Esophagus muscularis mucosa (tissue), 4 donors: ENCODE measurements around the gene GRM5. TPM values are rescaled to one million over a fixed set of nuclear protein-coding genes. Genes with fewer than 3 reads are reported as not detected.
"Not testable (repeated sequence)": the region's sequence is repeated elsewhere in the genome, so short reads cannot be mapped to it uniquely, and the experiment has no call there.

ENCODE experiments used
- DNase-seq: peaks from one replicate; pipeline ENCODE4 v3.0.0-alpha.2; 2017; ENCODE audit errors: extremely low spot score
- H3K27ac ChIP-seq, 4 donors: fragments of 200-600 bp; sonication (generic); replicated peaks in 1 of 4; 1 replicate in 3 of 4; 2 replicates in 1 of 4; pipeline ENCODE4 v1.5.1; 2016 to 2019; ENCODE audit warnings: mild to moderate bottlenecking in 1 of 4
- H3K27me3 ChIP-seq, 4 donors: fragments of 200-600 bp; sonication (generic); one replicate each; pipeline versions ENCODE4 v1.5.1 to v1.6.0; 2016 to 2019
- H3K36me3 ChIP-seq, 4 donors: fragments of 200-600 bp; sonication (generic); one replicate each; pipeline ENCODE4 v1.5.1; 2016 to 2019
- H3K4me1 ChIP-seq, 4 donors: fragments of 200-600 bp; sonication (generic); one replicate each; pipeline ENCODE4 v1.5.1; 2016 to 2019
- H3K4me3 ChIP-seq, 4 donors: fragments of 200-600 bp; sonication (generic); 1 replicate in 2 of 4; 2 replicates in 2 of 4; pipeline ENCODE4 v1.5.1; 2016 to 2019; ENCODE audit warnings: mild to moderate bottlenecking in 4 of 4, moderate library complexity in 1 of 4
- H3K9me3 ChIP-seq, 4 donors: fragments of 200-600 bp; sonication (generic); 1 replicate in 3 of 4; 2 replicates in 1 of 4; pipeline ENCODE4 v1.5.1; 2016 to 2019
- EP300 ChIP-seq: sonication (generic); formaldehyde crosslinking; IDR thresholded peaks from one replicate; pipeline ENCODE4 v1.6.1; 2017; ENCODE audit warnings: antibody characterized with exemption
- POLR2A ChIP-seq: fragments of 450-650 bp; IDR thresholded peaks from one replicate; pipeline ENCODE4 v1.6.1; 2017; ENCODE audit warnings: antibody characterized with exemption, moderate library complexity, mild to moderate bottlenecking, low read depth
- POLR2AphosphoS5 ChIP-seq, 2 donors: sonication (generic); formaldehyde crosslinking; IDR thresholded peaks; one replicate each; pipeline ENCODE4 v1.6.1; 2017; ENCODE audit warnings: antibody characterized with exemption in 2 of 2
- WGBS: methylation state at CpG from one replicate; pipeline ENCODE4 v1.1.5; 2018; 5-methylcytosine and 5-hydroxymethylcytosine counted together
- intact Hi-C: fragments of 100-400 bp; cut with DNase I; formaldehyde crosslinking; loops from one replicate; pipeline ENCODE4 v1.15.1; 2023
- total RNA-seq, 4 donors: library from RNA; depleted of rRNA; stranded (reverse); fragments of >200 nt; gene quantifications; one replicate each; pipeline versions ENCODE4 v1.1.0 to v1.2.1, GENCODE V29; 2016
- TF ChIP-seq, protein P1 (sequence below), 3 experiments: fragments of 200-600 bp in 2 of 3; fragments of 450-650 bp in 1 of 3; sonication (generic) in 2 of 3; IDR thresholded peaks; one replicate each; pipeline ENCODE4 v1.5.1; 2017 to 2019; ENCODE audit warnings: antibody characterized with exemption in 3 of 3, mild to moderate bottlenecking in 2 of 3, moderate library complexity in 1 of 3

The GRM5 gene
- total RNA-seq, 4 donors from 2014 or later, result not detected

DNA sequence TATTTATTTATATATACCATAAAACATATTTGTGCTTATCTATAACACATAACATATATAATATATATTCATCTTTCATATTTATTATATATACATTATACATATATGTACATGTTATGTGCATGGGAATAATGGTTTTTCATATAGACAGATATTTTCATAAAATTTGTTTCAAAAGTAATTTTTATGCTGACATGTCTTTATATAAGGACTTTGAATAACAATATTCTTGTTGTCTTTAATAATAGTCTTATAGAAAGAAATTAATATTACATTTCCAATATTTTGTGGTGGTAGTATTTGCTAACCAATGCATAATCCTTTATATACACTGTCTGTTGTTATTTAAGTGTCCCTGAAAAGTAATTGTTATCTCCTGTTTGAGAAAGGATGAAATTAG lies 49.6 kb downstream of the GRM5 start:
- intact Hi-C loops, result no loop called here
- no peaks in the 10 kb centered on the region for H3K9me3 ChIP-seq
- TF ChIP-seq POLR2AphosphoS5 (IDR thresholded peaks at IDR 0.05) (no peak), EP300 (no peak), POLR2A (no peak)
- TF ChIP-seq, protein P1, sequence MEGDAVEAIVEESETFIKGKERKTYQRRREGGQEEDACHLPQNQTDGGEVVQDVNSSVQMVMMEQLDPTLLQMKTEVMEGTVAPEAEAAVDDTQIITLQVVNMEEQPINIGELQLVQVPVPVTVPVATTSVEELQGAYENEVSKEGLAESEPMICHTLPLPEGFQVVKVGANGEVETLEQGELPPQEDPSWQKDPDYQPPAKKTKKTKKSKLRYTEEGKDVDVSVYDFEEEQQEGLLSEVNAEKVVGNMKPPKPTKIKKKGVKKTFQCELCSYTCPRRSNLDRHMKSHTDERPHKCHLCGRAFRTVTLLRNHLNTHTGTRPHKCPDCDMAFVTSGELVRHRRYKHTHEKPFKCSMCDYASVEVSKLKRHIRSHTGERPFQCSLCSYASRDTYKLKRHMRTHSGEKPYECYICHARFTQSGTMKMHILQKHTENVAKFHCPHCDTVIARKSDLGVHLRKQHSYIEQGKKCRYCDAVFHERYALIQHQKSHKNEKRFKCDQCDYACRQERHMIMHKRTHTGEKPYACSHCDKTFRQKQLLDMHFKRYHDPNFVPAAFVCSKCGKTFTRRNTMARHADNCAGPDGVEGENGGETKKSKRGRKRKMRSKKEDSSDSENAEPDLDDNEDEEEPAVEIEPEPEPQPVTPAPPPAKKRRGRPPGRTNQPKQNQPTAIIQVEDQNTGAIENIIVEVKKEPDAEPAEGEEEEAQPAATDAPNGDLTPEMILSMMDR (IDR thresholded peaks at IDR 0.05), result no peak
- no peaks in the 10 kb centered on the region for H3K36me3 ChIP-seq
- no peak for DNase-seq
- no peak overlapping the region for H3K27ac ChIP-seq
- no peaks in the 10 kb centered on the region for H3K27me3 ChIP-seq
- no peaks in the 10 kb centered on the region for H3K4me1 ChIP-seq
- H3K4me3 ChIP-seq, result no peak overlapping the region

DNA sequence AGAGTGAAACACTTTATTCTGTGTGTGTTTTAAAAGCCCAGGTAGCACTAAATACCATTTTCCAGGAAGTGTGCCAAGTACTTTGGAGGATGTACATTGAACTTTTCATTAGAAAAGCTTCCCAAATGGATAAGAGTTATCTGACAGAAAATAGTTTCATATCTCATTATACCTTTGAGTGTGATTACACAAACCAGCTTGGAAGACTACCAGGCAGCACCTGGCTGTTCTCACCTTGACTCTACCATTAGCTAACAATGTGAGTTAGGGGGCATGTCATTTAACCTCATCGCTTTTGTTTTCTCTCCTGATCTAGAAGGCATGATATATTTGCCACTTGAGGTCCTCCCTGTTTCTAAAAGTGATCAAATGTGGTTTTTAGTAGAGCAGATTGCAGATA lies 50.2 kb downstream of the GRM5 start:
- intact Hi-C loops, result no loop called here
- H3K36me3 ChIP-seq, result no peaks in the 10 kb centered on the region
- WGBS, result 36% methylated on average over 1 of the region's 1 CpG

DNA sequence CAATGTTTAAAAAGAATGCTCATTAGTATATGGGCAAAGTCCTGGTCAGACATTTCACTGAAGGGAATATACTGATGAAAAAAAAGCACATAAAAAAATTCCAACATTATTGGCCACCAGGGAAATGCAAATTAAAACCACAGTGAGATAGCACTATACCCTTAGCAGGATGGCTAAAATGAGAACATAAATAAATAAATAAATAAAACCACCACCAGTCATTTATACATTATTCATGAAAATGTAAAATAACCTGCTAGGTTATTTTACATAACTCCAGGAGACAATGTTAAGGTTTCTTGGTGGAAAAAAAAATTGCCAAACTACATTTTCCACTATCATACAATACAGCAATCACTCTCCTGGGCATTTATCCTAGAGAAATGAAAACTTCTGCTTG lies 64.9 kb downstream of the GRM5 start:
- H3K27me3 ChIP-seq, H3K9me3 ChIP-seq, intact Hi-C loops, DNase-seq, H3K4me3 ChIP-seq, H3K27ac ChIP-seq, H3K36me3 ChIP-seq: not testable (repeated sequence)
- peaks cover 0 to 20% (median 16%) of the 10 kb centered on the region in 4 donors for H3K4me1 ChIP-seq

More for the DNA sequence above, 50.2 kb downstream of the GRM5 start:
- H3K9me3 ChIP-seq, result no peaks in the 10 kb centered on the region
- TF ChIP-seq, protein P1 (IDR thresholded peaks at IDR 0.05), result no peak
- TF ChIP-seq EP300, result no peak
- TF ChIP-seq POLR2AphosphoS5 (IDR thresholded peaks at IDR 0.05), result no peak
- TF ChIP-seq POLR2A, result no peak
- no peak for DNase-seq
- H3K27me3 ChIP-seq, result no peaks in the 10 kb centered on the region
- no peak overlapping the region for H3K27ac ChIP-seq
- H3K4me3 ChIP-seq, result no peak overlapping the region
- H3K4me1 ChIP-seq, result no peaks in the 10 kb centered on the region

DNA sequence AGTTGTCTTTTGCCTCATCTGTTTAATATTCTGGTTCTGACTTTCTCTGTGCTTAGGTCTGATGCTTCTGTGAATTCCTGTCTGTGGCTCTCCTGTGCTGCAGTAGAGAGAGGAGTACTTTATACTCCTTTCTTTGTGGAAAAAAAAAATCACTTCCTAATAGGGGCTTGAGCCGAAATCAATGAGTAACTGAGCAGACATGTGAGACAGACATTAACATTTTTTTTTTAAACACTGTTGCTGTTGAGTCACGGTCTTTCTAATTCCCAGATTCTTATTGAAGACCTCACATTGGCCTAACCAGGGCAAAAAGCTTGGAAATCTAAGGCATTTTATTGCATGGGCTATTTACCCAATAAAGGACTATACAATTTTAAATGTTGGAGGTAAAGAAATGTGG lies 86.1 kb downstream of the GRM5 start:
- intact Hi-C loops, result no loop called here
- no peak overlapping the region for H3K4me3 ChIP-seq
- no peaks in the 10 kb centered on the region for H3K27me3 ChIP-seq
- no peak for DNase-seq
- H3K9me3 ChIP-seq, result no peaks in the 10 kb centered on the region
- H3K4me1 ChIP-seq, result no peaks in the 10 kb centered on the region
- no peak overlapping the region for H3K27ac ChIP-seq
- TF ChIP-seq POLR2A, result no peak
- TF ChIP-seq POLR2AphosphoS5 (IDR thresholded peaks at IDR 0.05), result no peak
- TF ChIP-seq, protein P1 (IDR thresholded peaks at IDR 0.05), result no peak
- no peak for TF ChIP-seq EP300
- WGBS, result 61% methylated on average over 2 of the region's 2 CpGs
- H3K36me3 ChIP-seq, result no peaks in the 10 kb centered on the region

DNA sequence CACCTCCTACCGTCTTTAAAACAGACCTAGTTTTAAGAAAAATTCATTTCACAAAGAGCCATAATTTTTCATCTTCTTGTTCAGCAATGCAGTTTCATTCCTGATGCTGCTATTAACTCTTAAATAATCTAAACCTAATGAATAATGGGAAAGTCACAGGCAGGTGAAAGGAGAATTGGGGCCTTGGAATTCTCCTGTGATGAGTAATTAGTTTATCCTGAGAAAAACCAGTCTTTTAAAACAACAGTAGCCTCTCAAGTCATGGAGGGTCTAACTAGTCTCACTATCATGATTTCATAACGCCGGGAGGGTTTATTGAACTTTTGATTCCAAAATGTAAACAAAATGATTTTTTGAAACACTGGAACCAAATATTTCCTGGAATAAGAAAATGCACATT lies 86.8 kb downstream of the GRM5 start:
- H3K9me3 ChIP-seq, H3K27ac ChIP-seq, DNase-seq, H3K27me3 ChIP-seq, H3K4me3 ChIP-seq, H3K36me3 ChIP-seq, intact Hi-C loops, H3K4me1 ChIP-seq: not testable (repeated sequence)
- 58% methylated on average over 3 of the region's 3 CpGs for WGBS

DNA sequence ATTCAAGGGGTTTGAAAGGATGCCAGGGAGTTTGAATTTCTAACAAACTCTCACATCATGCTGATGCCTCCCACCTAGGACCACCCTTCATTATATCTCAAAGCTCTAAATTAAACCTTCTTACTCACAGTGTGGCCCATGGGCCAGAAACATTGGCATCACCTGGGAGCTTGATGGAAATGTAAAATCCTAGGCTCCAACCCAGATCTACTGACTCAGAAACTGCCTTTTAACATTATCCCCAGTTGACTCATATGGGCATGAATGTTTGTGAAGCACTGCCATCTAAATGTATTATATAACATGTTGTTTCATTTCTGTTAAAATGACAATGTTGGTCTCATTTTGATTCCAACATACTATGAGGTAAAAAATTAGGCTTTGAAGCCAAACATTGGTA lies 90.3 kb downstream of the GRM5 start:
- intact Hi-C loops, H3K36me3 ChIP-seq, H3K4me1 ChIP-seq, H3K4me3 ChIP-seq, H3K27ac ChIP-seq, H3K9me3 ChIP-seq, H3K27me3 ChIP-seq, DNase-seq: not testable (repeated sequence)
